HG02938 (cell line): Measurements from ENCODE around the gene ZBTB8B.
"Not testable (repeated sequence)": the region's sequence is repeated elsewhere in the genome, so short reads cannot be mapped to it uniquely, and the experiment has no call there.

Source experiments
- ATAC-seq: cut with Tn5 transposase; IDR thresholded peaks from one replicate; pipeline ENCODE4 v1.9.1; 2021; ENCODE audit warnings: mild to moderate bottlenecking, moderate library complexity; ENCODE audit not compliant: unreplicated experiment

ZBTB8B gene

DNA sequence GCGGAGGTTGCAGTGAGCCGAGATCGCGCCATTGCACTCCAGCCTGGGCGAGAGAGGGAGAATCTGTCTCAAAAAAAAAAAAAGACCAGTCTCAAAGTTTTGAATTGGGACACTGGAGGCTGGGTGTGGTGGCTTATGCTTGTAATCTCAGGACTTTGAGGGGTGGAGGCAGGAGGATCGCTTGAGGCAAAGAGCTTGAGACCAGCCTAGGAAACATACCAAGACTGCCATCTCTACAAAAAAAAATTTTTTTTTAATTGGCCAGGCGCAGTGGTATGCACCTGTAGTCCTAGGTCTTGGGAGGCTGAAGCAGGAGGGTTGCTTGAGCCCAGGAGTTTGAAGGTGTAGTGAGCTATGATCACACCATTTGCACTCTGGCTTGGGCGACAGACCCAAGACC, 3.9 kb downstream of the ZBTB8B start:
- ATAC-seq = no peak

DNA sequence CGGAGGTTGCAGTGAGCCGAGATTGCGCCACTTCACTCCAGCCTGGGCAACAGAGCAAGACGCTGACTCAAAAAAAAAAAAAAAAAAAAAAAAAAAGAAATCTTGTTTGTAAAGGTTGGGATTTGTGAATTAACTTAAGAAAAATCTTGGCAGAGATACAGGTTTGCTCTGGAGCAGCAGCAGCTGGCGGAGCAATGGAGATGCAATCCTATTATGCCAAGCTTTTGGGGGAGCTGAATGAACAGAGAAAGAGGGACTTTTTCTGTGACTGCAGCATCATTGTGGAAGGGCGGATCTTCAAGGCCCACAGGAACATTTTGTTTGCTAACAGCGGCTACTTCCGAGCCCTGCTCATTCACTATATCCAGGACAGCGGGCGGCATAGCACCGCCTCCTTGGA, 5.6 kb downstream of the ZBTB8B start:
- no peak for ATAC-seq

DNA sequence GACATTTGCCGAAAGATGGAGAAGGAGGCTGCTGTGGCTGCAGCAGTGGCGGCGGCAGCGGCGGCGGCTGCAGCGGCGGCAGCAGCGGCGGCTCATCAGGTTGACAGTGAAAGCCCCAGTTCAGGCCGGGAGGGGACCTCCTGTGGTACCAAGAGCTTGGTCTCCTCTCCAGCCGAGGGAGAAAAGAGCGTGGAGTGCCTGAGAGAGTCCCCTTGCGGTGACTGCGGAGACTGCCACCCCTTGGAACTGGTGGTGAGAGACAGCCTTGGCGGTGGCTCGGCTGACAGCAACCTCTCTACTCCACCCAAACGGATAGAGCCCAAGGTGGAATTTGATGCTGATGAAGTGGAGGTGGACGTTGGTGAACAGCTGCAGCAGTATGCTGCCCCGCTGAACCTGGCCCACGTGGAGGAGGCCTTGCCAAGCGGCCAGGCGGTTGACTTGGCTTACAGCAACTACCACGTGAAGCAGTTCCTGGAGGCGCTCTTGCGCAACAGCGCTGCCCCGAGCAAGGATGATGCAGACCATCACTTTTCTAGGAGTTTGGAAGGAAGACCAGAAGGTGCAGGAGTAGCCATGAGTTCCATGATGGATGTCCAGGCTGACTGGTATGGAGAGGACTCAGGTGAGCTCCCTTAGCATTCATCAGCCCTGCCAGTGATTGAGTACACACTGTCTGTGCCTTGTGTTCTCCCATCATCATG, 6.3 kb downstream of the ZBTB8B start:
- no peak for ATAC-seq

DNA sequence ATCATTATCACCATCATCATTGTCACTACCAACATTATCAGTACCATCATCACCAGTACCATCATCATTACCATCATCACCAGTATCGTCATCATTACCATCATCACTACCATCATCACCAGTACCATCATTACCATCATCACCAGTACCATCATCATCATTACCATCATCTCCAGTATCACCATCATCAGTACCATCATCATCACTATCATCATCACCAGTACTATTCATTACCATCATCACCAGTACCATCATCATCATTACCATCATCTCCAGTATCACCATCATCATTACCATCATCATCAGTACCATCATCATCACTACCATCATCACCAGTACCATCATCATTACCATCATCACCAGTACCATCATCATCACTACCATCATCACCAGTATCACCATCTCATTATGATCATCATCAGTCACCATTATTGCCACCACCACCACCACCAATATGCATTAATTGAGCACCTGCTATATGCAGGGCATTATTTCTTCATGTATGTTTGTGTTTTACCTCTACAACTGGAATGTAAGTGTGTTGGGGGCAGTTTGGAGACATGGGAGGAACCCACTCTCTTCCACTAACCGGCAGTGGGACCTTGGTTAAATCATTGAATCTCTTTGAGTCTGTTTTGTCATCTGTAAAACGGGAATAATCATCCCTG, 7.0 kb downstream of the ZBTB8B start:
- ATAC-seq = no peak

DNA sequence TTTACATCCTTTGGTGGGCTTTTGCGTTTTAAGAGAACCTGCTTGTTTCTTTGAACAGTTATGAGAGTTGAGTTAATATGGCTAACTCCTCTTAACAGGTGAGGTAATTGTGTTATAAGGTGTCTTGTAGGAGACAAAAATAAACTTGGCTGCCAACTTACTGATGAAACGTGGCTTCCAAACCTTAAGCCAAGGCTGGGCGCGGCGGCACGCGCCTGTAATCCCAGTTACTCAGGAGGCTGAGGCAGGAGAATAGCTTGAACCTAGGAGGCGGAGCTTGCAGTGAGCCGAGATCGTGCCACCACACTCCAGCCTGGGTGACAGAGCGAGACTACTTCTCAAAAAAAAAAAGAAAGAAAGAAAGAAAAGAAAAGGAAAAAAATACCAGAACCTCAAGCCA, 8.1 kb downstream of the ZBTB8B start:
- ATAC-seq = not testable (repeated sequence)

DNA sequence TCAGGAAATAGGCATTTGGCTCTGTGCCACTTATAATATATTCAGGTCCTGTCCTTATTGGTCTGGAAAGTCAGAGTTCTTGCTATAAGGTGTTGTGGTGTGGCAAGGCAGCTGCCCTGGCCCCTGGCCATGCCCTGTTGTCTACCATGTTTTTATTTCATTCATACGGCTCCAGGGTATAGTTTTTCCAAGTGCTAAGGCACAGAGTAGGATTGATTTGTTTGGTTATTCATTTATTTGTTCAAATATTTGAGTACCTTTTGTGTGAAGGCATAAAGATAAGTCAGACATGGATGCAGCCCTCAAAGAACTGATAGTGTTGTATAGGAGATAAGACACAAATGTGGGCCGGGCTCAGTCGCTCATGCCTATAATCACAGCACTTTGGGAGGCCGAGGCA, 10.1 kb downstream of the ZBTB8B start:
- no peak for ATAC-seq

DNA sequence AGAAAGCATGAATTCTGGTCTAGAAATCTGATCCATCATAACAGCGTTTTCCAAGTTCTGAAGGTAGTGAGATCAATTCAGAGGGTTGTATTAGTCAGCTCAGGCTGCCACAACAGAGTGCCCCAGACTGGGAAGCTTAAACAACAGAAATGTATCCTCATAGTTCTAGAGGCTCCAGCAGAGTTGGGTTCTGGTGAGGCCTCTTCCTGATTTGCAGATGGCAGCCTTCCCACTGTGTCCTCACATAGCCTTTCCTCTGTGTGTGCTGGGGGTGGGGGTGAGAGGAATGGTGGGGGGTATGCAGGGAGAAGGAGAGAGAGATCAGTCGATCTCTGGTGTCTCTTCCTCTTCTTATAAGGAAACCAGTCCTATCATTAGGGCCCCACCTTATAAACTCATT, 15.1 kb downstream of the ZBTB8B start:
- no peak for ATAC-seq

DNA sequence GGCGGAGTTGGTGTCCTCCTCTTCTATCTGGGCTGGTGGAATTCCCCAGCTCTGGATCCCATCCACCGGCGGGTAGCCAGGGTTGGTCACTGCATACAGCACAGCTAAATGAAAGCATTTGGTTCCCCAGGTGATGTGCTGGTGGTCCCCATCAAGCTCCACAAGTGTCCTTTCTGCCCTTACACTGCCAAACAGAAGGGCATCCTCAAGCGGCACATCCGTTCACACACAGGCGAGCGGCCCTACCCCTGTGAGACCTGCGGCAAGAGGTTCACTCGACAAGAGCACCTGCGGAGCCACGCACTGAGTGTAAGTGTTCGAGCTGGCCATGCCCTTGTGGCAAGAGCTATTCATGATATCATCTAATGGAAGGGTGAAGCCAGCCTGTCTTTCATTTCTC, 15.9 kb downstream of the ZBTB8B start:
- ATAC-seq = no peak

DNA sequence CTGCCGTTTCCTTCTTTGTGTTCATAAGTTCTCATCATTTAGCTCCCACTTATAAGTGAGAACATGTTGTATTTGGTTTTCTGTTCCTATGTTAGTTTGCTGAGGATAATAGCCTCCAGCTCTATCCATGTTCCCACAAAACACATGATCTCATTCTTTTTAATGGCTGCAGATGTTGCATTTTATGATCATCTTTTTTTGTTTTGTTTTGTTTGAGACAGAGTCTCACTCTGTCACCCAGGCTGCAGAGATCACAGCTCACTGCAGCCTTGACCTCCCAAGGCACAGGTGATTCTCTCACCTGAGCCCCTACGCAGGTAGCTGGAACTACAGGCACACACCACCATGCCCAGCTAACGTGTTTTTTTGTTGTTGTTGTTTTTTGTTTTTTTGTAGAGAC, 16.9 kb downstream of the ZBTB8B start:
- not testable (repeated sequence) for ATAC-seq

DNA sequence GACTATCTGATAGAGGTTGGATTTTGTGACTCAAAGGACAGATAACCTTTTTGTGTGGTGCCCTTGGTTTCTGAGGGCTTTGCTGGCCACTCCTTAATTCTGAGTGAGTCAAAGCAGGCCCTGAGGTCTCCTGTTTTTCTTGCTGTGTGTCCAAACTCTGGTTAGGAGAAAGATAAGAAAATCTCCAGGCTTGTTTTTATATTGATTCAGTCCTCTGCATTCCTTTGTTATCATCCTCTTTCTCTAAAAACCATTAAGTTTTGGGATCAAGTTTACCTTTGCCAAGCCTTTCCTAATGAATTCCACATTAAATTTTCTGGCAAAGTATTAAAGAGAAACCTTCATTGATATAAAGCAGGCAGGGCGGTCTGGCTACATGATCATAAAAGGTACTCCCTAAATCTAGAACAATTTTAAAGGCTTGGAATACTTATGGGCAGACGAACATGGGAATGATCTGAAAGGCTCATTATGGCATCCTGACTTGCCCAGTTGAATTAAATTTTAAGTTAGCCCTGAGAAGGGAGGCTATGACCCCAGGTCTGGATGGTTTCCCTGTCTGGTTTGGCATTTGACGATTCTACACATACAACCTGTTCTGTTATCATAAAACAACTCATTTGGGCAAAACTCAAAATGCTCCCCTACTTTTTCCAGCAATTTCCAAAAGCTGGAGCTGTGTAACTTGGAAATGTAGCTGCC, 20.8 kb downstream of the ZBTB8B start:
- no peak for ATAC-seq

DNA sequence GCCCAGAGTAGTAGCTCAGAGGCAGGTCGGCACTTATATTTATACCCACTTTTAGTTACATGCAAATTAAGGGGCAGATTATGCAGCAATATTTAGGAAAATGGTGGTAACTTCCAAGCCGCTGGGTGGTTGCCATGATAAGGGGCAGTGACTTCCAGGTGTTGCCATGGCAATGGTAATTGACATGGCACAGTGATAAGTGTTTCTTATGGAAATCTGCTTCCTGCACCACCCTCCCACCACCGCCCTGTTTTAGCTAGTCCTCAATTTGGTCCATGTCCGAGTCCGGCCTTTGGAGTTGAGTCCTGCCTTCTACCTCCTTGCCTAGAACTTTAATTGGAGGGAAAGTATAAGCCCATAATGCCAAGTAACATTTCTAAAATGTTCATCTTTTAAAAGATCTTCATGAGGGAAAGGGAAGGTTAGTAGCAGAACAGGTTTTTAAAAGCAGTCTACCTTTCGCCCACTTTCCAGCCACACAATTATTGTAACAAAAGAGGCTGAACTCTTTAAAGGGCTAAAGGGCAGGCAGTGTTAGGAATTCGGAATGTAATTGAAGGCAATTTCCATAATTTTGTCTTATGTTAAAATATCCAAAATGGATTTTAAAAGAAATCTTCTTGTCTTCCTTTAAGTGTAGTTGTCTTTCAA, 21.7 kb downstream of the ZBTB8B start:
- ATAC-seq = no peak

DNA sequence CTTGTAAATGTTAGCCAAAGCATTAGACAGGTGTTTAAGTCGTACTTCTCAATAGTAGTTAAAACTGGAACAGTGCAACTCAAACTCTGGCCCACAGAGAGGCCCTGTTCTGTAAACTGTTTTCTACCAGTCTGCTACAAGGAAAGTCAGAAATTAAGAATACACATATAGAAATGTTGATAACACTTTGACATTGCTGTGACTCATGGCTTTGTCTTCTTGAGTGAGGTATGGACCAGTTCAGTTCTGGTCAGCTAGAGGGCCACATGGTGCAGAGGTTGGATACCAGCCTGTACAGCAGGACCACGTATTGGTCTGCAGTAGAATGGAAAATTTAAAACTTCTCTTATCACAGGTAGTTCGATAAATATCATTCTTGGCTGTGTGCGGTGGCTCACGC, 22.3 kb downstream of the ZBTB8B start:
- no peak for ATAC-seq

DNA sequence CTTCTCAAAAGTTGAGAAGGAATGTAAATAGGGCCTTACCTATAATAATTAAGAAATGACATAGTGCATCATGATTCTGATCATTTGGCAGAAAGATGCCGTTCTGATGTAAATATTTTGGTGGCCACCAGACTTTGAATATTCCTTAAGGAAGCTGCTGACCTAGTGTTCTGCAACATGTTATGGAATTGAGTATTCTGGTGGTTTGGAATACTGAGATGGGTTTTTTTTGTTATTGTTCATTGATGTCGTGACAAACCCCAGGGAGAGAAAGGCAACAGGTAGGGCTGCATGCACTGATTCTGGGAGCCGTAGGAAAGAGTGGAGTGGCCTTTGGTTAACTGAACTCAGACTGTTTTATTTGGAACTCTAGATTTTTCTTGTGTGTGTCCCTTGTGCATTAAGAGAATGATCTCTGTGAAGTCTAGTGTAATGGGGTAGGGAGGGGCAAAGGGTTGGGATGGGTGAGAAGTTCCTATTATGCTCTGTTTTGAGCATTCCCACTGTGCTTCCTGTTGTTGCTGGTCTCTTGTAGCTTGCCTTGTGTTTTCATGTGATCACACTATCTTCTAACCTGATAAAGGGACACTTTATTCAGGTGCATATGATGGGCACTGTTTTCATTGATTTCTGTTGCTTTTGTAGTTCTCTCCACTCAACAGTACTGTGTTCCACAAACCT, 25.0 kb downstream of the ZBTB8B start:
- no peak for ATAC-seq

DNA sequence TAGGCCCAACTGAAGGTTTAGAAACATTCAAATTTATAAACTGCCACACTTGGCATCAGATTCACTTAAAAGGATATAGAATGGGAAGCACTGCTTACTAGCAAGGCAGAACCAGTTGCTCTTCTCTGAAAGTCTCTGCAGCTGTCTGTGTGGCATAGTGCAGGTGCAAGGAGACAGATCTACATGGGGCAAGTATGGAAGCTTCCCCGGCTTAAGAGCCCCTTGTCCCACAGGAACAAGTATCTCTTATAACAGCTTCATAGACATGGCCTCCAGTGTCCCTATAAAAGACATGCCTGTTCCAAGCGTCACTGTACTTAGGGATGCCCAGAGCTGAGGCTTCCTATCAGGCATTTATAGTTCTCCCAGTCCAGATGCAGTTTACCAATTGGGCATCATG, 26.5 kb downstream of the ZBTB8B start:
- no peak for ATAC-seq

DNA sequence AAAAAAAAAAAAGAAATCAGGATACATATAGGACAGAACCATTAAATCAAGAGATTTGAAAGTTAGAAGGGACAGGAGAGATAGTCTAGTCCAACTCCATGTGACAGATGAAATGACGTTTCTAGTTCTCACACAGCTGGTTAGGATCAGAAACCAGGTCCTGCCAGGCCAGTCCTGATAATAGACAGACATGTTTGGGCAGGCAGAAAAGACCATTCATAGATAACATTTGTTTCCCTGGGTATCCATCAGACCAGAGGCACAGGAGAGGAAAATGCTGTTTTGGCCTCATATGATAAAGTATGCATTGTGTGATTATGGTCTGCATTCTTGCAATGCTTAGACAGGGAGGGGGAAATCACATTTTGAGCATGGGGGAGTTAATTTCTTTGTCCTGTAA, 29.3 kb downstream of the ZBTB8B start:
- ATAC-seq = no peak

DNA sequence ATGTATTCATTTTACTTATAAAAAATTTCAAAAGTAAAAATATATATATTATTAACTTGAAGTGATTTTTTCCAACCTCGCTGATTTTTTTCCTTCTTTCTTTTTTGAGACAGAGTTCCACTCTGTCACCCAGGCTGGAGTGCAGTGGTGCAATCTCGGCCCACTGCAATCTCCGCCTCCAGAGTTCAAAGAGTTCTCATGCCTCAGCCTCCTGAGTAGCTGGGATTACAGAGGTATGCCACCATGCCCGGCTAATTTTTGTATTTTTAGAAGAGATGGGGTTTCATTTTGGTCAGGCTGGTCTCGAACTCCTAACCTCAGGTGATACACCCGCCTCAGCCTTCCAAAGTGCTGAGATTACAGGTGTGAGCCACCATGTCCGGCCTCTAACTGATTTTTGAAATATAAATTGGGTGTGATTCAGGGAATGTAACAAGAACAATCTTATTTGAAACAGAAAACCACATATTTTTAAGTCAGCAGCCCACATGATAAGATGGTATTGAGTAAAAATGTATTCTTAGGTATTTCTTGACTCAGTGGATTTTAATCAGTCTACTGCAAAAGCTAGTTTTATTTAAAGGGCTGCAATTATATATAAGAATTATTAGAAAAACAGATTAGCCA, 30.0 kb downstream of the ZBTB8B start:
- no peak for ATAC-seq

DNA sequence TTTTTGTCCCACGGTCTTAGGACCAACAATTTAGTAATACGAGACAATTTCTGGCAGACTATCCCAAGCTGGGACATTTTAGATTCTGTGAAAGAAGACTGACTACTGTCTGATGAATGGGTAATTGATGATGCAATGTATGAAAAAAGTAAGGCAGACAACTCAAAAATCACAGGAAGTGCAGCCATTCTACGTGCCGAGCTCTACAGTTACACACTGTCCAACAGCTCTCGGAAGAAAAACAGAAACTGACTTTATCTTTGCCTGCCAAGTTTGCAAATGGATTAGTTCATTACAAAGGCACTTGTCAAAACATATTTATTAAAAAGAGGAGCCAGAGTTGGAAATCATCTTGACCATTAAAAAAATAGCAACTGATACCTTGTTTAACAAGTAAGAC, 31.3 kb downstream of the ZBTB8B start:
- no peak for ATAC-seq

DNA sequence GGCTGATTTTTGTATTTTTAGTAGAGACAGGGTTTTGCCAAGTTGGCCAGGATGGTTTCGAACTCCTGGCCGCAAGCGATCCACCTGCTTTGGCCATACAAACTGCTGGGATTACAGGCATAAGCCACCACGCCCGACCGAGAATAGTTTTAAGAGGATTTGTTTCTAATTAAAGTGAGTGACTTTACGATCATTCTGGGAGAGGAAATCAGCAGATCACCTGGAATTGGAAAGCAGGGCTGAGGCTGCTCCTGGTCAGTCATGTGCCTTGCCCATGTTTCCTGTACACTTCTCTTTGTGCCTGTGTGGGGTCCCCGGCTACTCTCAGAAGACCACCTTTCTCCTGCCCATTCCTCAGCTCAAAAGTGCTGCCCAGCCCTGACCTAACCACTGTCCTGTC, 33.9 kb downstream of the ZBTB8B start:
- no peak for ATAC-seq

DNA sequence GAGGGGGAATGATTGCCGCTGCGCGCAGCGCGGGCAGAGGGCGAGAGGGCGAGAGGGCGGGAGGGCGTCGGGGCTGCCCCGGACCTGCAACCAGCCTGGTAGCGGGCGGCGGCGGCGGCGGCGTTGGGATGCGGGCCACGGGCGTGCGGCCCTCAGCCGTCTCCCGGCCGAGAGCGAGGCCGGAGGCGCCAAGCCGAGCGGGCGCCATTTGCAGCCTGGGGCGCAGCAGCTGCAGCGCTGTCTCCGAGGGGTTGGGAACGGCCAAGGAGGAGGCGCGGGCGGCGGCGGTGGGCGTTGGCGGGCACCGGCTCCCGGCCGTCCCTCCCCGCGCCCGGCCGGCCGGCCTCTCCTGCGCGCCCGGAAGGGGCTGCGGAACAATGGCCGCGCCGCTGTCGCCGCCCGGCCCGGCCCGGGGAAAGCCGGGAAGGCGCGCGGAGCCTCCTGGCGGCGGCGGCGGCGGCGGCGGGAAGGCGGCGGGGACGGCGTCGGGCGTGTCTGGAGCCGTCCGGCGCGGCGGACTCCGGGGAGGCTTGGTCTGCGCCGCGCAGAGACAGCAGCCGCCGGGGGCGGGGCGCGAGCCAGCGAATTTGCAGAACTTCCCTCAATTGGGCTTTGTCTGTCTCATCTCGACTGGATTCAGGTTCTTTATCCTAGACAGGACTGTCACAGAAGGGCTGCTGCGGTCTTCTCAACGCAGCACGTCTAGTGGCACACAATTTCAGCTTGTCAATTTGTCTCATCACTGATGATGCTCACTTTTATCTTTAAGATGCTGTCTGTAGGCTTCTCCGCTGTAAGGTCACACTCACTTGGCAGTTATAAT, 35.7 kb downstream of the ZBTB8B start:
- no peak for ATAC-seq

DNA sequence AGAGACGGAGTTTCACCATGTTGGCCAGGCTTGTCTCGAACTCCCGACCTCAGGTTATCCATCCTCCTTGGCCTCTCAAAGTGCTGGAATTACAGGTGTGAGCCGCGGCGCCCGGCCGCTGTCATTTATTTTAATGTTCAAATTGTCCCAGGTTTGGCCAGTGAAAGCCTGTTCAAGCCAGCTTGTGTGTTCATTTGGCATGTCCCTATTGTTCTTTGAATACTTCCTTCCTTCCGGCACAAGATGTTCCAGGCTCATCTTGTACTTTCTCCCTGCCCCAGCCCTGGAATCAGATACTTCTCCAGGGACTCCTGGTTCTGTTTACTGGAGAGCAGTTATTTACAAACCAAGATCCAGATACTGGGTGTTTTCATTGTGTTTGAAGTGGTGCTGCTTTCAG, 37.0 kb downstream of the ZBTB8B start:
- ATAC-seq = no peak
